ENCODE measurements around the gene TFDP1. TPM values are rescaled to one million over a fixed set of nuclear protein-coding genes. Genes with fewer than 3 reads are reported as not detected.

TFDP1 gene
- total RNA-seq, 1 experiment from 2014 or later: 127 TPM

- peak in 1 of 2 experiments; percentile 2 for DNase-seq
- no peaks in the 10 kb centered on the region; the same call in 1 of the 2 replicates for H3K27me3 ChIP-seq
These were observed 81.2 kb downstream of the TFDP1 start for GRCh38 chr13:113665597-113666328.

GRCh38 chr13:113666329-113666670, 81.7 kb downstream of the TFDP1 start:
- no peaks in the 10 kb centered on the region for H3K36me3 ChIP-seq
- peak in 1 of 2 experiments; percentile 1 for DNase-seq
- no peaks in the 10 kb centered on the region; the same call in 1 of the 2 replicates for H3K27me3 ChIP-seq
- H3K4me1 ChIP-seq: no peaks in the 10 kb centered on the region
- H3K27ac ChIP-seq: no peak overlapping the region
- no peaks in the 10 kb centered on the region for H3K9me3 ChIP-seq (replicated peaks)
- no peak overlapping the region for H3K4me3 ChIP-seq

More at GRCh38 chr13:113665597-113666328, 81.2 kb downstream of the TFDP1 start:
- no peaks in the 10 kb centered on the region for H3K36me3 ChIP-seq
- H3K27ac ChIP-seq: no peak overlapping the region
- no peaks in the 10 kb centered on the region for H3K9me3 ChIP-seq (replicated peaks)
- no peak overlapping the region for H3K4me3 ChIP-seq
- H3K4me1 ChIP-seq: no peaks in the 10 kb centered on the region

- no peak within 1 kb of the TSS for H3K27ac ChIP-seq
- H3K9me3 ChIP-seq (replicated peaks): no peaks in the 10 kb centered on the region
- DNase-seq: peak; percentile 12 to 23
- H3K36me3 ChIP-seq: no peaks in the 10 kb centered on the region
- no peak within 1 kb of the TSS for H3K4me3 ChIP-seq
- H3K27me3 ChIP-seq: no peaks in the 10 kb centered on the region
- no peaks in the 10 kb centered on the region for H3K4me1 ChIP-seq
These were observed 82.6 kb downstream of the TFDP1 start, which contains the start of gene GRK1 for GRCh38 chr13:113666951-113667701. Gene GRK1, plus strand, starts transcription at chr13:113667219. Its CDS starts 168 bp downstream, at chr13:113667387.

- DNase-seq: peak in 1 of 2 experiments; percentile 1
- Histone ChIP-seq H3K27ac (no peak overlapping the region), H3K4me1 (no peaks in the 10 kb centered on the region), H3K27me3 (no peaks in the 10 kb centered on the region), H3K4me3 (no peak overlapping the region), H3K9me3 (replicated peaks) (no peaks in the 10 kb centered on the region), H3K36me3 (no peaks in the 10 kb centered on the region)
These were observed 83.4 kb downstream of the TFDP1 start for GRCh38 chr13:113667771-113668490.

GRCh38 chr13:113668491-113668971, 84.0 kb downstream of the TFDP1 start:
- Histone ChIP-seq H3K4me3 (no peak overlapping the region), H3K36me3 (no peaks in the 10 kb centered on the region), H3K27me3 (no peaks in the 10 kb centered on the region), H3K4me1 (no peaks in the 10 kb centered on the region), H3K9me3 (replicated peaks) (no peaks in the 10 kb centered on the region), H3K27ac (no peak overlapping the region)
- DNase-seq: peak in 1 of 2 experiments; percentile 1

GRCh38 chr13:113669231-113669754, 84.7 kb downstream of the TFDP1 start:
- Histone ChIP-seq H3K4me3 (no peak overlapping the region), H3K4me1 (no peaks in the 10 kb centered on the region)

GRCh38 chr13:113669755-113670341, 85.3 kb downstream of the TFDP1 start:
- peak in 1 of 2 experiments; percentile 2 for DNase-seq
- no peak overlapping the region for H3K4me3 ChIP-seq
- H3K4me1 ChIP-seq: no peaks in the 10 kb centered on the region
- no peaks in the 10 kb centered on the region for H3K27me3 ChIP-seq
- no peak overlapping the region for H3K27ac ChIP-seq
- H3K36me3 ChIP-seq: no peaks in the 10 kb centered on the region
- no peaks in the 10 kb centered on the region for H3K9me3 ChIP-seq (replicated peaks)

More at GRCh38 chr13:113669231-113669754, 84.7 kb downstream of the TFDP1 start:
- Histone ChIP-seq H3K36me3 (no peaks in the 10 kb centered on the region), H3K27me3 (no peaks in the 10 kb centered on the region), H3K27ac (no peak overlapping the region), H3K9me3 (replicated peaks) (no peaks in the 10 kb centered on the region)
- peak in 1 of 2 experiments; percentile 0 for DNase-seq

GRCh38 chr13:113670541-113670940, 86.0 kb downstream of the TFDP1 start:
- Histone ChIP-seq H3K4me1 (no peaks in the 10 kb centered on the region), H3K27me3 (no peaks in the 10 kb centered on the region), H3K4me3 (no peak overlapping the region), H3K9me3 (replicated peaks) (no peaks in the 10 kb centered on the region), H3K36me3 (no peaks in the 10 kb centered on the region), H3K27ac (no peak overlapping the region)
- DNase-seq: no peak

- no peak overlapping the region for H3K4me3 ChIP-seq
- H3K4me1 ChIP-seq: no peaks in the 10 kb centered on the region
- no peaks in the 10 kb centered on the region for H3K36me3 ChIP-seq
- no peaks in the 10 kb centered on the region for H3K27me3 ChIP-seq
- no peak overlapping the region for H3K27ac ChIP-seq
- DNase-seq: peak in 1 of 2 experiments; percentile 0
- no peaks in the 10 kb centered on the region for H3K9me3 ChIP-seq (replicated peaks)
These were observed 86.8 kb downstream of the TFDP1 start for GRCh38 chr13:113671066-113672001.

GRCh38 chr13:113672002-113672651, 87.6 kb downstream of the TFDP1 start:
- Histone ChIP-seq H3K27me3 (no peaks in the 10 kb centered on the region), H3K36me3 (no peaks in the 10 kb centered on the region), H3K4me1 (no peaks in the 10 kb centered on the region), H3K9me3 (replicated peaks) (no peaks in the 10 kb centered on the region), H3K4me3 (no peak overlapping the region), H3K27ac (no peak overlapping the region)
- peak in 1 of 2 experiments; percentile 1 for DNase-seq
